ENCODE data around the gene DOCK2. TPM values are rescaled to one million over a fixed set of nuclear protein-coding genes. Genes with fewer than 3 reads are reported as not detected.

DOCK2 gene
- polyA plus RNA-seq, 1 experiment: 1.6 TPM

DNA sequence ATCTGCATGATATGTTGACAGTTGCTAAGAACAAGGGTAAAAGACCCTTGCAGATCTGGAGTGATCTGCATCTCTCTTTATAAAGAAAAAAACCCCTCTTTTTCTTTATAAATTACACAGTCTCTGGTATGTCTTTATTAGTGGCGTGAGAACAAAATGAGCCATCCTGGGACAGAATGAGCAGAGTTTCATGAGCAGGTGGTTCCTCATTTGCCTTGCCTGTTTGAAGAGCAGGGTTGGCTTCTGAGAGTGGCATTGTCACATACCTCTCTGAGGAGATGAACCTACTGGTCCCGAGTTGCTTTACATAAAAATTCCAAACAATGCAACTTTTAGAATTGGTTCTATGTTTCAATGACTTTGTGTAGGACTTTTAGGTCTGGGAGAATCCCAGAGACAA is 249.0 kb downstream of the DOCK2 start:
- CTCF ChIA-PET: no interaction called here
- TF ChIP-seq, protein P1, sequence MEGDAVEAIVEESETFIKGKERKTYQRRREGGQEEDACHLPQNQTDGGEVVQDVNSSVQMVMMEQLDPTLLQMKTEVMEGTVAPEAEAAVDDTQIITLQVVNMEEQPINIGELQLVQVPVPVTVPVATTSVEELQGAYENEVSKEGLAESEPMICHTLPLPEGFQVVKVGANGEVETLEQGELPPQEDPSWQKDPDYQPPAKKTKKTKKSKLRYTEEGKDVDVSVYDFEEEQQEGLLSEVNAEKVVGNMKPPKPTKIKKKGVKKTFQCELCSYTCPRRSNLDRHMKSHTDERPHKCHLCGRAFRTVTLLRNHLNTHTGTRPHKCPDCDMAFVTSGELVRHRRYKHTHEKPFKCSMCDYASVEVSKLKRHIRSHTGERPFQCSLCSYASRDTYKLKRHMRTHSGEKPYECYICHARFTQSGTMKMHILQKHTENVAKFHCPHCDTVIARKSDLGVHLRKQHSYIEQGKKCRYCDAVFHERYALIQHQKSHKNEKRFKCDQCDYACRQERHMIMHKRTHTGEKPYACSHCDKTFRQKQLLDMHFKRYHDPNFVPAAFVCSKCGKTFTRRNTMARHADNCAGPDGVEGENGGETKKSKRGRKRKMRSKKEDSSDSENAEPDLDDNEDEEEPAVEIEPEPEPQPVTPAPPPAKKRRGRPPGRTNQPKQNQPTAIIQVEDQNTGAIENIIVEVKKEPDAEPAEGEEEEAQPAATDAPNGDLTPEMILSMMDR (IDR thresholded peaks at IDR 0.05; ENCODE audit: low read depth, low read length): no peak
- Histone ChIP-seq H3K27ac (ENCODE audit: low read depth, low read length) (no peak overlapping the region), H3K4me3 (ENCODE audit: low read depth, low read length) (no peak overlapping the region), H3K9me3 (ENCODE audit: control insufficient read depth, insufficient read depth, low read length) (no peaks in the 10 kb centered on the region), H3K27me3 (ENCODE audit: control insufficient read depth, insufficient read depth, low read length) (no peaks in the 10 kb centered on the region)
- POLR2A ChIA-PET: no interaction called here
- DNase-seq (ENCODE audit: low read depth, low spot score): no peak

DNA sequence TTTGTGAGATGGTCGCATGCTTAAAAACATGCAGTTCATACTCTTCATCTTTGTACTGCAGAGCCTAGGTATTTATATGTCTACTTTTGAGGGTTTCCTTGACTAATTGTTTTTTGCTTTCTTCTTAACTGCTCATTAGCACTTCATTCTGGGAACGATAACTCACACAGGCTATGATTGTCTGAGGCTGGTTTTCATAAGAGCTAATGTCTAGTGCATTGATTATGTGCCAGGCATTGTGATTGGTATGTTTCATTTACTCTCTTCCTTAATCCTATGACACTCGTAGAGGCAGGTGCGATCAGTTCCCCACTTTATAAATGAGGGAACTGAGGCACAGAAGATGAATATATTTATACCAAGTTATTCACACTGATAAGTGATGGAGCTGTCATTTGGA is 249.6 kb downstream of the DOCK2 start:
- POLR2A ChIA-PET: no interaction called here
- no peak for DNase-seq (ENCODE audit: low read depth, low spot score)
- CTCF ChIA-PET: no interaction called here
- Histone ChIP-seq H3K27me3 (ENCODE audit: control insufficient read depth, insufficient read depth, low read length) (no peaks in the 10 kb centered on the region), H3K27ac (ENCODE audit: low read depth, low read length) (no peak overlapping the region), H3K9me3 (ENCODE audit: control insufficient read depth, insufficient read depth, low read length) (no peaks in the 10 kb centered on the region), H3K4me3 (ENCODE audit: low read depth, low read length) (no peak overlapping the region)
- TF ChIP-seq, protein P1 (IDR thresholded peaks at IDR 0.05; ENCODE audit: low read depth, low read length): no peak

DNA sequence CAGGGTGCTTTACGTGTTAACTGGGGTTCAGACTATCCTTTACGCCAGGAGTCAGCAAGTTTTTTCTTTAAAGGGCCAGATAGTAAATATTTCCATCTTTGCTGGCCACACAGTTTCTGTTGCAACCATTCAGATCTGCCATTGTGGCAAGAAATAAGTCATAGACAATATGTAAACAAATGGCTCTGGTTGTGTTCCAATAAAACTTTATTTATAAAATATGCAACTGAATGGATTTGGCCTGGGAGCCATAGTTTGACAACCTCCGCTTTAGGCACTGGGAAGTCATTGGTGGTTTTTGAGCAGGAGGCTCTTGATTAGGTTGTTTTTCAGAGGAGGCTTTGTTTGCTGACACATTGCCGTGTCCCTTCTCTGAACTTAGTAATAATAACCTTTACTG is 252.5 kb downstream of the DOCK2 start:
- ChIA-PET POLR2A (no interaction called here), CTCF (no interaction called here)
- TF ChIP-seq, protein P1 (IDR thresholded peaks at IDR 0.05; ENCODE audit: low read depth, low read length): no peak
- Histone ChIP-seq H3K9me3 (ENCODE audit: control insufficient read depth, insufficient read depth, low read length) (no peaks in the 10 kb centered on the region), H3K27ac (ENCODE audit: low read depth, low read length) (no peak overlapping the region), H3K4me3 (ENCODE audit: low read depth, low read length) (no peak overlapping the region), H3K27me3 (ENCODE audit: control insufficient read depth, insufficient read depth, low read length) (no peaks in the 10 kb centered on the region)
- no peak for DNase-seq (ENCODE audit: low read depth, low spot score)

DNA sequence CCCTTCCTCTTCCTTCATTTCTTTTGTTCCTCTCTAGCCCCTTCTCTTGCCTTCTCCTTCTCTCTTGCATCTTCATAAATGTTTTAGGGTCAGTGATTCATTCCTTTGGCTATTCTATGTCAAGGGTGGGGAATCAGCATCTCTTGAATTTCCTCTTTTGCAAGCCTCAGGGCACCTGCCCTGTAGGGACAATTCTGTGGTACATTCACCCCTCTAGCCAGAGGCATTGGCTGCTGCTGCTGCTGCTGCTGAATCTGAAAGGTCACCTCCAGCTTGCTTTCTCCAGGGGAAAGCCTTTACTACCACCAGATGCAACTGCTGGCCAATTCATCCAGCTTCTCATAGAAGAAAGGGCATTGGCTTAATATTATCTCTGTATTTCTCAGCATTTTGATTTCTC is 255.9 kb downstream of the DOCK2 start:
- Histone ChIP-seq H3K4me3 (ENCODE audit: low read depth, low read length) (no peak overlapping the region), H3K27ac (ENCODE audit: low read depth, low read length) (no peak overlapping the region), H3K9me3 (ENCODE audit: control insufficient read depth, insufficient read depth, low read length) (no peaks in the 10 kb centered on the region), H3K27me3 (ENCODE audit: control insufficient read depth, insufficient read depth, low read length) (no peaks in the 10 kb centered on the region)
- CTCF ChIA-PET: interaction anchor here (0.8 to 1.7 kb wide), 2 partner anchors 87 to 192 kb away, joined by 3 to 7 read pairs; partner anchors contain the start of gene INSYN2B
- TF ChIP-seq, protein P1 (IDR thresholded peaks at IDR 0.05; ENCODE audit: low read depth, low read length): no peak
- POLR2A ChIA-PET: interaction anchor here (0.6 kb wide), 2 partner anchors 10 to 17 kb away, joined by 3 to 7 read pairs; no protein-coding TSS in a partner anchor
- no peak for DNase-seq (ENCODE audit: low read depth, low spot score)

DNA sequence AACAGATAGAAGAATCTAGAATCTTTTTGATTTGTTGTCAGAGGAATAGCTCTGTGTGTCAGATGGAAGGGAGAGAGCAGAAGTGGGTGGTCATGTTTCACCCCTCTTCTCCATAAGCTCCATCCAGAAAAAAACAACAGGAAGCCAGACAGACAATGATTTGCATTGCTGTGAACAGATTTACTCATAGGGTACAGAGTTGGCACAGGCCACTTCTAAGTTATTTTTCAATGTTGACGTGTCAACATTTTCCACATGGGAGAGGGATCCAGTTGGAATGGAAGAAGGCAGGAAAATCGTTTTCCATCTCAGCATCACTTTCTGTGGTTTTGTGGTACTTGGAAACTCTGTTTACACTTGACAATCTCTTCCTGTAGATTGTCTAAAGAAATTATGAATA is 256.5 kb downstream of the DOCK2 start:
- DNase-seq (ENCODE audit: low read depth, low spot score): no peak
- CTCF ChIA-PET: interaction anchor here (0.7 to 1.7 kb wide), 3 partner anchors 87 to 946 kb away, joined by 3 to 7 read pairs (median 3); partner anchors contain the start of gene INSYN2B

More for the DNA sequence above, 256.5 kb downstream of the DOCK2 start:
- H3K4me3 ChIP-seq (ENCODE audit: low read depth, low read length): no peak overlapping the region
- POLR2A ChIA-PET: interaction anchor here (0.6 kb wide), 1 partner anchor 18 kb away, joined by 3 read pairs; no protein-coding TSS in a partner anchor
- no peaks in the 10 kb centered on the region for H3K9me3 ChIP-seq (ENCODE audit: control insufficient read depth, insufficient read depth, low read length)
- TF ChIP-seq, protein P1 (IDR thresholded peaks at IDR 0.05; ENCODE audit: low read depth, low read length): no peak
- H3K27ac ChIP-seq (ENCODE audit: low read depth, low read length): no peak overlapping the region
- H3K27me3 ChIP-seq (ENCODE audit: control insufficient read depth, insufficient read depth, low read length): no peaks in the 10 kb centered on the region

Data from AG04450 (cell line).